Frontal cortex (tissue), 4 donors: ENCODE data around the gene CDCP1. TPM values are rescaled to one million over a fixed set of nuclear protein-coding genes. Genes with fewer than 3 reads are reported as not detected.
"Not testable (repeated sequence)": the region's sequence is repeated elsewhere in the genome, so short reads cannot be mapped to it uniquely, and the experiment has no call there.

Source experiments
- DNase-seq, 2 donors: peaks; one replicate each; pipeline ENCODE4 v3.0.0; 2012; ENCODE audit warnings: low spot score in 2 of 2
- FAIRE-seq: peaks from 2 replicates; lab custom pipeline; 2012; peaks lifted over from hg19 to GRCh38; lab: Jason Lieb, UNC
- total RNA-seq: library from RNA; depleted of rRNA; stranded (reverse); fragments of >200 nt; gene quantifications from one replicate; pipeline ENCODE4 v1.2.3, GENCODE V29; 2014
- donor health status: control.
- donor health status: control.
- donor health status: control.

CDCP1 gene
- total RNA-seq, 1 donor from 2014 or later, result 0.41 TPM

DNA sequence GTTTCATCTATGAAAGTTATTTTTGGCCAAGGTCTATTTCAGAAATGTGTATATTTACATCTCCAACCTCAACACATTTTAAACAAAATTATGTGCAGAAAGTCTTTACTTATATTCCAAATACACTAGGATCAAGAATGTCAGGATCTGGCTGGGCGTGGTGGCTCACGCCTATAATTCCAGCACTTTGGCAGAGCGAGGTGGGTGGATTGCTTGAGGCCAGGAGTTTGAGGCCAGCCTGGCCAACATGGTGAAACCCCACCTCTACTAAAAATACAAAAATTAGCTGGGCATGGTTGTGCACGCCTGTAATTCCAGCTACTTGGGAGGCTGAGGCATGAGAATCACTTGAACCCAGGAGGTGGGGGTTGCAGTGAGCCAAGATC lies 5.4 kb downstream of the CDCP1 start:
- FAIRE-seq, DNase-seq: not testable (repeated sequence)

DNA sequence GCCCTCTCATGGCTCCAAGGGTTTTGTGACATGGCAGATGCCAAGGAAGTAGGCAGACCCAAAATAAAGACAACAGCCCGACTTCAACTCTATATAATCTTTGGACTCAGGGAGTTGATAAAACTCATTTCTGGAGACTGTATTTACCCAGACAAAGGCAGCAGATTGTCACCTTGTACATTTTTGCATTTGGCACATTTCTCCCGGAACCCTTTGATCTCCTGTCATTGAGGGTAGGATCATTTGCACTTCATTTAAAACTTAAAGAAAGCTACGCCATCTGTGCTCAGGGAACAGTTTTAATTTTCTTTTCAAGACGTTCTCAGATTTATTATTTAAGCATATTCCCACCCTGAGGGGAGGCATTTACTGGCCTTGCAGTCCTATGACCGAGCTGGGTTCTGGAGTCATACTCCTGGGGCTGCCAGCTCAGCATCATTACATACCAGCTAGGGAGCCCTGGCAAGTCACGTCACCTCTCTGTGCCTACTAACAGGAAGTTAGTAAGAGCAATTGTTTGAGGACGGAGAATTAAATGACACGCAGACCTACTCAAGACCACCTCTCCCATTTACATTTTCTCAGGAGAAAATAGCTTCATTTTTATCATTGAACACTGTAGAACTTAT lies 5.9 kb downstream of the CDCP1 start:
- FAIRE-seq, result no peak

DNA sequence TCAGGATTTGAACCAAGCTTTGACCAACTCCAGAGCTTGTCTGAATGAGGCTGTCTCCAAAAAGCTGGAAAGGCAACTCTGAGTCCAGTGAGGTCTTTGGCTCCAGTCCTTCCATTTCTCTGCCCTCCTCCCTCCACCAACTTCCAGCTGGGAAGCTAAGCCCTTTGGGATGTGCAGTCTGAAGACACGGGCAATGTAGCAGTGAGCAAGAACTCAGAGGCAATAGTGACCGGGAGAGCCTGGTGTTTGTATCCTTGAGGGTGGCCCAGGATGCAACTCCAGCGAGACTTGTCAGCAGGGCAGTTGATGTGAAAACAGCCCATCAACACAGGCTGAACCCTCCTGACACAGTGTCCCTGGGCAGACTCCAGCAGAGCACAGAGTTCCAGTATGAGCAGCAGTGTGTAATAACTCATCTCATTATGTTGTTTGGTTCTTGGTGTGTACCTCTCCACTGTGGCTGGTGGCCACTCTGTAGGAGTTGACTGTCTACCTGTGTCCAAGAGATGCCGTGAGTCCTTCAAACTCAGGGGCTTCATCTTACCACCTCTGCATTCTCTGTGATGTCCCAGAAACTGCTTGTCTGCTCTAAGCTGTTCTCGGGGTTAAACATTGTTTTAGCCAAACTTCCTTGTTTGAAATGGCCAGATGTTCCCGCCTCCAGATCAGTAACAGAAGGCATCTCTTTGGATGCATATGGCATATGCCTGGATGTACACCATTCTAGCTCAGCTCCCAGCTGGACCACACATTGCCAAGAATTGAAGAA lies 6.6 kb downstream of the CDCP1 start:
- DNase-seq (no peak), FAIRE-seq (no peak)

More for the DNA sequence above, 5.9 kb downstream of the CDCP1 start:
- DNase-seq, result no peak

DNA sequence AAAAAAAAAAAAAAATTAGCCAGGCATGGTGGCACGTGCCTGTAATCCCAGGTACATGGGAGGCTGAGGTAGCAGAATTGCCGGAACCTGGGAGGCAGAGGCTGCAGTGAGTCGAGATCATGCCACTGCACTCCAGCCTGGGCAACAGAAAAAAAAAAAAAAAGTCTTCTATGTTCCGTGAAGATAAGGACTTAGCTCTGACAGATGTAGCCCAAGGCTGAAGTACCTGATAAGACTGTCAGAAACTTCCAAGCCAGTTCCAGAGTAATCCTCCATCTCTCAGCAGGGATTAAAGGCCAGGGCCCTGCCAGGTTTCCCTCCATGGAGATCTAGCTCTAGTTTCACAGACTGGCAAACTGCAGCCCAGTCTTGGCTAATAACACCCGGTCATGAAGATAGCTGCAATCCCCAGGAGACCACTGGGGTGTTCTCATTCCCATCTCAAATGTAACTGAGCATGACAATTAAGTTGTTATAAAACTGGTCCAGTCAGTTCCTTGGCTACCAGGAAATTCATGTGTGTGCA lies 8.5 kb downstream of the CDCP1 start:
- FAIRE-seq (no peak), DNase-seq (no peak)

DNA sequence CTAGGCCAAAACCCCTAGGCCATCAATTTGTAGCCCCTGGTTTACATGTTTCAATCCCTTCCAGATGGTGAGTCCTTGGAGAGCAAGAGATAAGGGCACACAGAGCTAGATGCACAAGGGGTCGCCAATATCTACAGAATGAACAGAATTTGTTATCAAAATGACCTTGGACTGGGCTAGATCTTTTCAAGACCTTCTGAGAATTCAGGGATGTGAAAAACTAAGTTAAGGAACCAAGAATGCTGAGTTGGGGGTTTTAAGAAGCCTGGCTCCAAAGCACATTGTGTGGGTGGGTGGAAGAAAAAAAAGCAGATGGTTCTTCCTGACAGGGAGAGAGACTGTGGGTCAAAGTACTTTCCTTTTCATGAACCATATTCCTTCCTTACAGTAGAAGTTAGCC lies 10.2 kb downstream of the CDCP1 start:
- DNase-seq (no peak), FAIRE-seq (no peak)

DNA sequence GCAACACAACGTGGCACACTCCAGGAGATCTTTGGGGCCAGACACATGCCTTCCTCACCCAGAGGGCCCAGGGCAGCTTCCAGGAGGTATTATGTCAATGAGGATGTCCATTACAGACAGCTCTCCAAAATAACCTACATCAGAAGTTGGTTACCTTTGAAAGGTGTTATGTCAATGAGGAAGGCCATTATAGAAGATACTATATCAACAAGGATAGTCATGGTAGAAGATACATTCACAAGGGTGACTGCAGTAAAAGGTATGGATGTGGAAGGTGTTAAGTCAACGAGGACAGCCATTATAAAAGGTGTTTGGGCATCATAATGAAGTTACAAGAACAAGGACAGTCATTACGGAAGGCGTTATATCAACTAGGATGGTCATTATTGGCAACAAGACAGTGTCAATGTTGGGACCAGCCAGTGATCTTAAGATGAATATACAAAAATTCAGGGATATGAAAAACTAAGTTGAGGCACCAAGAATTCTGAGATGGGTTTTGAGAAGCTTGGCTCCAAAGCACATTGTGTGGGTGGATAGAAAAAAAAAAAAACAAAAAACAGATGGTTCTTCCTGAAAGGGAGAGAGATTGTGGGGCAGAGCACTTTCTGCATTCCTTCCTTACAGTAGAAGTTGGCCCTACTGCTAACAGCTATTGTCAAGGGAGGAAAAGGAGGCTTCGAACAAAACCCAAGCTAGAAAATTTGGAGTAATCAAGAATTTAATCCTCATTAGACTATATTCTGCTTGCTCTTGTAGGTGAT lies 11.2 kb downstream of the CDCP1 start:
- FAIRE-seq (no peak), DNase-seq (no peak)

DNA sequence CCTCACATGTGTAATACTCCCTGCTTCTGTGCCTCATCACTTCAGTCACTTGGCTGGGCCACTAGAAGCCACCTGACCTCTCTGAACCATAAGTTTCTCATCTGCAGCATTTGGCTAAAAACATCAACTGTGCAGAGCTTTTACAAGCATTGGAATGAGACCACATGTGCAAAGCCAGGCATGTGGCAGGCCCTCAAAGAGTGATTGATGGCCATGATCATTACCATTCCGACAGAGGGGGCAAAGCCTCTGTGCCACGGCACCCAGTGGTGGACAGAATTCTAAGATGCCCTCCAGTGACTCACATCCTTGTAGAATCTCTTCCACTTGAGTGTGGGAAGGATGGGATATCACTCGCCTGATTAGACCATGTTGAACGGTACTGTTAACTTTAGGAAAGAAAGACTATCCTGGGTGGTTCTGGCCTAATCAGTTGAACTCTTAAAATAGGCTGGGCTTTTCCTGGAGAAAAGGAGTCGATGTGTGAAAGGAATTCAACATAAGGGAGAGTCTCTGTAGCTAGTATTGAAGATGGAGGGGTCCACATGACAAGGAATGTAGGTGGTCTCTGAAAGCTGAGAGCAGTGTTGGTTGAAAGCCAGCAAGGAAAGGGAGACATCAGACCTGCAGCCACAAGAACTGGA lies 13.5 kb downstream of the CDCP1 start:
- no peak for DNase-seq
- no peak for FAIRE-seq

DNA sequence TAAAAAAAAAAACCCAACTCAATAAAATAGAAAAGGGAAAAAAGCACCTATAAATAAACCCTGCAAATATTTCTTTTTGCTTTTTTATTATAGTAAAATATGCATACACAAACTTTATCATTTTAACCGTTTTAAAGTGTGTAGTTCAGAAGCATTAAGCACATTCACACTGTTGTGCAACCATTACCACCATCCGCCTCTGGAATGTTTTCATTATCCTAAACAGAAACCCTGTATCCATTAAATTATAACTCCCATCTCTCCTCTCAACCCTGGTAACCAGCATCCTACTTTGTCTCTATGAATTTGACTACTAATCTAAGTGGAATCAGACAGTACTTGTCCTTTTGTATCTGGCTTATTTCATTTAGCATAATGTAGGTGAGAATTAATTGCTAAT lies 15.0 kb downstream of the CDCP1 start:
- DNase-seq, result no peak
- FAIRE-seq, result no peak

DNA sequence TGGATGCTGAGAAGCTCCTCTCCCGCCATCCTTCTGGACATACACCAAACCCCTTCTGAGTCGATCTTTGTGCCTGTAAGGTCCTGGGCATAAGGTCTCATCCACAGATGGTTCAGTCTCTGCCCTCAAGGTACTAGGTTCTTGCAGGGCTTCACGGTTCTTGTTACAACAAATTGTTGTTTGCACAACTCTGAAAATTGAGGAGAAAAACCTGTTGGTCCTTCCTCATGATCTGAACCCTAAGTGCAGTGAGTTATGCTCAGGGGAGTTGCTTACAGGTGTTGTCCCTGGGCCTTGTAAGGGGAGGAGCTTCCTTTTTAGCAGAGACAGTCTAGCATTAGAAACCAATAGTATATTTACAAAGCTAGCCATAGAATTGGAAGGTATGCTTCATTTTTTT lies 15.7 kb downstream of the CDCP1 start:
- DNase-seq (no peak), FAIRE-seq (no peak)

DNA sequence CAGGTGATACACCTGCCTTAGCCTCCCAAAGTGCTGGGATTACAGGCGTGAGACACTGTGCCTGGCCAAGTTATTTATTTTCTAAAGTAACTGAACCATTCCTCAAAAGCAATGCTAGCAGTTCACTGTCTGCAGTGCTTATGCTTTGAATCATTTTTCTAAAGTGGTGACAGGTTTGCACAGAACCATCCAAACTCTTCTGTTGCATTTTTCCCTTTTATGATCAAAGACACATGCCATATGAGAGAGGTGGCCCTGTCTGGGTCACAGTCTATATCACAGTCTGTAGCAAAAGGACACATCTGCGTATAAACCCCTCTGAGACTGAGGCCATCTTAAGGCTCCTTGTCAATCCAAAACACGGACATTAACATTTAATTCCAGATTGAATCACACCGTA lies 17.2 kb downstream of the CDCP1 start:
- DNase-seq (no peak), FAIRE-seq (no peak)

DNA sequence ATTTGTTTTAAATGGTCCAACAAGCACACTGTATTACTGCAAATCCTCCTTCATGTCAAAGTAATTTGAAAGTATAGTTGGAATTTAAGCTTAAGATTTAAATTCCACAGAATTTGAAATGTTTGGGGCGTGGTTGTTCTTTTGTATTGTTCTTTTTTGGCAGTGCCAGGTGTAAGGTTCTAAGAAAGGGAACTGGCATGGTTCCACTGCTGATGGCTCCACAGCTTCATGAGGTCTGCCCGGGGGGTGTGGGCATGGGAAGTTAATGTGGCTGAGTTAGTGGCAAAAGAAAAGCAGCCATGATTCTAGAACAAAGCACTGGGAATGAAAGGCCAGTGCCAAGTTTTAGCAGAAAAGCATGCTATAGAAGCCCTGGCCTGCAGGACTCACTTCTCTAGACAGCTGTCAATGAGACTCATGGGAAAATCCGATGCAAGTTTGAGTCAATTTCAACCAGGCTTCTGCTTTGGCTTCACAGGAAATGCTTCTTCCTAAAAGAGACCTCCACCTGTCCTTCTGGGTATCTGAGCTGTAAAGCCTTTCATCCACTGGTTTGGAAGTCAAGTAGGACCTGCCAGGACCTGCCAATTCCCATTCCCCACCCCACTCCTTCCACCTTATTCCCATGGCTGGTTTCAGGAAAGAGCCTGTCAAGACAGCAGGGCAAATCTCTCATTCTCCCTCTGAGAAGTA lies 18.9 kb downstream of the CDCP1 start:
- FAIRE-seq, result no peak

DNA sequence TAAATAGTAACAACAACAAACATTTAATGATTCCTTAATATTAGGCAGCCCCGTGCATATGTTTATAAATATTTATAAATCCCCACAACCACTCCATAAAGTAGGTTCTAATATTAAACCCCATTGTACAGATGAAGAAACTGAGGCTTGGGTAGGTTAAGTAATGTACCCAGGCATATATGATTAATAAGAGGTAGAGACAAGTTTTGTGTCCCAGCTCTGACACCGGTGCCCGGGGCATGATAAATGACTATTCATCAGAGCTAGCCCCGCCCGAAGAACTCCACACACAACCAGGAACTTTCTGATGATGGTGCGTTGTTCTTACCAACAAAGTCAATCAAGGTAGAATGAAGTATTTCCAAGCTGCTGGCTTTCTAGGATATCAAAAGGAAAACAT lies 19.4 kb downstream of the CDCP1 start:
- DNase-seq, result no peak
- FAIRE-seq, result no peak

More for the DNA sequence above, 18.9 kb downstream of the CDCP1 start:
- no peak for DNase-seq

DNA sequence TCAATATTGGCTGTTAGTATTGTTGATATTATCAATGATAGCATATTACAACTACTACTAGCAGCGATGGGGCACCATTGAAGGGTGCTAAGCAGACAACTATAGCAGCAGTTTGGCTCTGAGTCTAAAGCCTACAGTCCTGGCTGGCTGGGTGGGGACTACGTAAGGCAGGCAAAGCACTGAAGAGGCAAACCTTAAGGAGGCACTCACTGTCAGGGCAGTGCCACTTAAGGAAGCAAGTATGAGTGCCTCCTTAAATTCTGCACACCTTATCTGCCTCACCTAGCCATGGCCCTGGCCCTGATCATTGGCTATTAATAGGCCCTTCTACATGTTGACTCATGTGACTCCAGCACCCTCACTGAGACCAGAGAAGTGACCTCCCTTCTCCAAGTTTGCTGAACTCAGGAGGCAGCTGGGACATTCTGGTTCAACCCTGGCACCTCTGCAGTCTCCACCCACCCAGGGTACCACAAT lies 20.6 kb downstream of the CDCP1 start:
- DNase-seq, result no peak
- no peak for FAIRE-seq

DNA sequence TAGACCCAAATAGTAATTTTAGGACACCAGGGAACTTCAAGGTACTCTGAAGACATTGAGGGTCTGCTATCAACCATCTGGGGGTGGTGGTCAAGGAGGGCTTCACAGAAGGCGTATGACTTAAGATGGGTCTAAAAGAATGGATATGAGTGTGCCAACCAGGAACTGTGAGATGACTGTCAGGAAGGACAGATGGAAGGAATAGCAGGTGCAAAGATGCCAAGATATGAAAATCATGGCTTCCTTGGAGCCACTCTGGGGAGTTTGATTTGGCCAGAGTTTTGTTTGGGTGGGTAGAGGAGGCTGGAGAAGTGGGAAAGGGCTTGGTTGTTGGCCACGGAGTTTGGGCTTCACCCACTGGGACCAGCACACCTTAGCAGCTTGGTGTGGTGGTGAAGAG lies 21.2 kb downstream of the CDCP1 start:
- FAIRE-seq, result no peak
- no peak for DNase-seq

DNA sequence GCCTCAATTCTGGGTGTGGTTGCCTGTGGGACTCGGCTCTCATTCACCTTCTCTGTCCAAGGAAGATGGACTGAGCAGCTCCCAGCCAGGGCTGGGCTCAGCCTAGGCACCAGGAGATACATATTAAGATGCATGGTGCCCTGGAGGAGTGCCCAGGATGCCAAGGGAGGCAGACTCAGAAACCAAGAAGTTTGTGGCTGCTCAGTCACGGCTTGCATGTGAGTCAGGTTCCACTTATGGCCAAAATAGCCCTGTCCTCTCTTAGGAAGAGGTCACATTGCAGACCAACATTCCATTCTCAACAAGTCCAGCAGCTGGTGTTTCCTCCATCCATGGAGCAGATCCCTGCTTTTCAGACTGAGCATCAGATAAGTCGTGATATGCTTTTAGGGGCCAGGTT lies 21.8 kb downstream of the CDCP1 start:
- FAIRE-seq (no peak), DNase-seq (no peak)

DNA sequence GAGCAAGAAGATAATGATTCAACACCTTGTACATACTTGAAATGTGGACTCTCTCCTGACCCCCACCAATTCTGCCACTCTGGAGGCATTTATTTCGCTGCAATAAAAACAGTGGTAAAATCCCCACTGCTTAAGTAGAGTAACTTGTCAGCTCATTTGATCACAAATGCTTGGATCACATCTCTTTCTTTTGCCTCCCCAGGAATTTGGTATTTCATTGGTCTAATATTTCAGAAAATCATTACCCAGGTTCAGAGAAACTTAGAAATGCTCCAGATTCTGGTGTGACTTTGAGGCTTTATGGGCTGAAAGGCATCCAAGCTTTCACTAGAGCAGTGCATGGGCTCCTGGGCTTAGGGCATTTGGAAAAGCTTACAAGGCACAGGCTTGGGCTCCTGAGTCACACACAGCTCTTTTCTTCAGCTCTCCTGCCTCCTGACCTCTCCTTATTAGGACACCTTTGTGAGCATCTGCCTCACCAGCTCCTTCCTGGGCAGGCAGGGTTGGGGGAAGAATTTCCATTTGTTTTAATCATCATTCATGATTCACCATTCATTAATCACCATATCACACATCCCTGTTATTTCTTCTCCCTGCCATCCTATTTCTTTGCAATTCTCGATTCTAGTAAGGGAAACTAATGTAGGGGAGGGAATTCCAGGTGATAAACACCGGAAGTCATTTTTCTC lies 22.5 kb downstream of the CDCP1 start:
- DNase-seq (no peak), FAIRE-seq (no peak)

DNA sequence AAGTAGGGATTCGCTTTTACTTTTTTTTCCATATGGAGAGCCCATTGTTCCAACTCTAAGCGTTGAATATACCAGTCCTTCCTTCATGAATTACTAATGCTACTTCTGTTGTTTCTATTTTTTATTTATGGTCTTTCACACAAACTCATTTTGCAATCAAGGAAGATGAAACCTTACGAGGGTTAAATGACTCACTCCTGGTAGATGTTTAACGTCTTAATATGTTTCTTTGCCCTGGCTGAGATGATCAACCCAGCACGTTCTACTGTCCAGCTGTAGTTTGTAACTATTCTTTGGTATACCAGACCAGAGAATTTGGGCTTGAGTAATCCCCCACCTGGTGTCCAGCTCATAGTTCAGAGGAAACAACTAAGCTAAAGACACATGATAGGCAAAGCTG lies 23.1 kb downstream of the CDCP1 start:
- FAIRE-seq (no peak), DNase-seq (no peak)

DNA sequence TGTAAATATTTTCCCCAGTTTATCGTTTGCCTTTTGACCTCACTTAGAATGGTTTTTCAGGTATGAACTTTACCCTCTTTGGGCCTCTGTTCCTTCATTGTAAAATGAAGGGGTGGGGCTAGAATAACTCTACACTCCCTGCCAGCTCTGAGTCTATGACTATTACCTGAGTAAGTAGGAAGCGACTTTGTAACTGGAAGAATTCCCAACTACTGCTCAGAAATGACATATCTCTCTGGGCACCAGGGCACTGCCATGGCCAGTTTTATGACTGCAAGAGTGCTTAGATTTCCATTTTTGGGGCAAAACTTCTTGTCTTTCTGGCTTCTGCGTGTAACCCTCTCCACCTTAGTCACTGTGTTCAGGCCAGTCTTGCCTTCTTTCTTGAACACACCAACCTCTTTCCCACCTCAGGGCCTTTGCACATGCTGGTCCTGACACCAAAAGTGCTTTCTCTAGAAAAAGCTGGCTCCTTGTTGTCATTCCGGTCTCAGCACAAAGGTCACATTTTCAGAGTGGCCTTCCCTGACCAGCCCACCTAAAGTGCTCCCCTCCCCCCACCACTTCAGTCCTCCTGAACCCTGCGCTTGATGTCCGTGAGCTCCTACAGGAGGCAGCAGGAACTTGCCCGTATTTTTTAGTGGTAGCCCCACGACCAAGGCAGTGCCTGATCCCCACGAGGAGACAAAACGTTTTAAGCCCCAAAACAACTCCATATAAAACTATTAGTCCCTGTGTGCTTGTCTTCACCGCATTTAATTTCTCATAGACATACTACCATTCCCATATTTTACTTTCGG lies 25.6 kb downstream of the CDCP1 start:
- FAIRE-seq, result no peak
- no peak for DNase-seq
